ENCODE measurements around the gene SMS.

Gene SMS

GRCh38 chrX:21958916-21959315 lies 18.4 kb downstream of the SMS start:
- Histone ChIP-seq H3K9me3 (ENCODE audit: control insufficient read depth, insufficient read depth, low read length) (no peaks in the 10 kb centered on the region), H3K36me3 (ENCODE audit: control insufficient read depth, low read length) (no peaks in the 10 kb centered on the region; the same call in 1 of the 2 replicates), H3K4me2 (ENCODE audit: low read length) (no peak overlapping the region), H3K4me1 (ENCODE audit: control insufficient read depth, low read length) (no peaks in the 10 kb centered on the region; the same call in 1 of the 2 replicates), H3K27ac (ENCODE audit: low read depth, low read length) (no peak overlapping the region), H3K4me3 (ENCODE audit: low read length) (no peak overlapping the region), H3K9me2 (replicated peaks; ENCODE audit: control insufficient read depth, low read length) (no peaks in the 10 kb centered on the region), H3K79me2 (ENCODE audit: control insufficient read depth, low read length) (peaks cover 97% of the 10 kb centered on the region), H3K27me3 (ENCODE audit: control insufficient read depth, low read length) (no peaks in the 10 kb centered on the region), H4K20me1 (ENCODE audit: control insufficient read depth, insufficient read depth, low read depth, low read length) (no peaks in the 10 kb centered on the region), H3F3A (ENCODE audit: control insufficient read depth, insufficient read depth) (no peaks in the 10 kb centered on the region)
- TF ChIP-seq EZH2phosphoT487 (IDR thresholded peaks at IDR 0.05; ENCODE audit: borderline replicate concordance, low read length): no peak

GRCh38 chrX:21959362-21960051 lies 19.0 kb downstream of the SMS start:
- Histone ChIP-seq H3K4me2 (ENCODE audit: low read length) (no peak overlapping the region), H3K4me3 (ENCODE audit: low read length) (no peak overlapping the region), H3K9me2 (replicated peaks; ENCODE audit: control insufficient read depth, low read length) (no peaks in the 10 kb centered on the region), H3K27me3 (ENCODE audit: control insufficient read depth, low read length) (no peaks in the 10 kb centered on the region), H3K9me3 (ENCODE audit: control insufficient read depth, insufficient read depth, low read length) (no peaks in the 10 kb centered on the region), H3F3A (ENCODE audit: control insufficient read depth, insufficient read depth) (no peaks in the 10 kb centered on the region), H3K79me2 (ENCODE audit: control insufficient read depth, low read length) (peaks cover 97% of the 10 kb centered on the region), H3K36me3 (ENCODE audit: control insufficient read depth, low read length) (no peaks in the 10 kb centered on the region; the same call in 1 of the 2 replicates), H4K20me1 (ENCODE audit: control insufficient read depth, insufficient read depth, low read depth, low read length) (no peaks in the 10 kb centered on the region), H3K27ac (ENCODE audit: low read depth, low read length) (no peak overlapping the region), H3K4me1 (ENCODE audit: control insufficient read depth, low read length) (no peaks in the 10 kb centered on the region; the same call in 1 of the 2 replicates)
- no peak for TF ChIP-seq EZH2phosphoT487 (IDR thresholded peaks at IDR 0.05; ENCODE audit: borderline replicate concordance, low read length)
- TF ChIP-seq CTCF (IDR thresholded peaks at IDR 0.05; ENCODE audit: low read depth, low read length, poor library complexity, severe bottlenecking): no peak

DNA sequence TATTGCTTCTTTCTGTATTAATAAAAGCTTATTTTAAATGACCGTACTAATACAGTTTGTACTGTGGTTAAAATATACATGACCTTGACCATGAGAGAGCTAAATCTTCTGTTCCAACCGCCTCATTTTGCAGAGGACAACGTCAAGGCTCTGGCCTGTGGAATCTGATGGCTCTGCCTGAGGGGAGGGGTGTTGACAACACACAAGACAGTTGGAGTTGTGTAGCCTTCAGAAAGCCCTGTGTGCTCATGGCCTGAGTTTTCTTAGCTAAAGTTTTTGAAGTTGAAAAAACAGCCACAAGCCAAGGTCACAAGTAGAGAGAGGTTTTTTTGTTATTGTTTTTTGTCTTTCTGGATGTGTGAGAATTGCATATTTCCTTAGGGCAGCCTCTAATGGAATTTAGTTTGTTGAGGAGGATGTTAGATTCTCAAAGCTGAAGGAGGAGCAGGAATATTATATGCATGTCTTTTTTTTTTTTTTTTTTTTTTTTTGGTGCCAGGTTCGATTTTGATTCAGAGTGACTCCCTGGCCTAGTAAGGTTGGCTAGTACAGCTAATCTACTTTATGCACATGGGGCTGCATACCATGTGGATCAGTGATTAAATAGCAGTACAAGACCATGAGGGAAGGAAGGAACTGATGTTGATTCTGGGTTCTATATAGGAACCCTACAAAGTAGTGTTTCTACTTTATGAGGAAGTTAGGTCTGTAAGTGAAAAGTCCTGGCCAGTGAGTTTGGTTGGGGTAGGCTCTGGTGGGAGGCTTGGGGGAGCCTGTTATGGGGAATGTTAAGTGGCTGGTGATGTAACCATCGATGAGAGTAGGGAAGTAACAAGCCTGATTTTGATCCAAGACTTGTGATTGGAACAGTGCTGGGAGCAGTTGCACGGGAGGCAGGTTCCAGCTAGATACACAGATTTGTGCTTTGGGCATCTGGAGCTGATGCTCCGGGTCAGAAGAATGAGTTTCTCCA lies 20.3 kb downstream of the SMS start:
- no peaks in the 10 kb centered on the region for H4K20me1 ChIP-seq (ENCODE audit: control insufficient read depth, insufficient read depth, low read depth, low read length)
- no peaks in the 10 kb centered on the region for H3K36me3 ChIP-seq (ENCODE audit: control insufficient read depth, low read length)
- no peak overlapping the region for H3K4me3 ChIP-seq (ENCODE audit: low read length)
- H3K27me3 ChIP-seq (ENCODE audit: control insufficient read depth, low read length): no peaks in the 10 kb centered on the region
- H3K27ac ChIP-seq (ENCODE audit: low read depth, low read length): no peak overlapping the region
- no peaks in the 10 kb centered on the region for H3F3A ChIP-seq (ENCODE audit: control insufficient read depth, insufficient read depth)
- H3K79me2 ChIP-seq (ENCODE audit: control insufficient read depth, low read length): peaks cover 93% of the 10 kb centered on the region
- no peak overlapping the region for H3K4me2 ChIP-seq (ENCODE audit: low read length)
- H3K9me3 ChIP-seq (ENCODE audit: control insufficient read depth, insufficient read depth, low read length): no peaks in the 10 kb centered on the region
- no peaks in the 10 kb centered on the region for H3K9me2 ChIP-seq (replicated peaks; ENCODE audit: control insufficient read depth, low read length)
- no peak for TF ChIP-seq EZH2phosphoT487 (IDR thresholded peaks at IDR 0.05; ENCODE audit: borderline replicate concordance, low read length)
- no peak for TF ChIP-seq CTCF (IDR thresholded peaks at IDR 0.05; ENCODE audit: low read depth, low read length, poor library complexity, severe bottlenecking)
- no peaks in the 10 kb centered on the region; the same call in 1 of the 2 replicates for H3K4me1 ChIP-seq (ENCODE audit: control insufficient read depth, low read length)

All from DOHH2 (cell line).